D721Med (cell line): Measurements from ENCODE around the gene CUEDC1.
"Not testable (repeated sequence)": the region's sequence is repeated elsewhere in the genome, so short reads cannot be mapped to it uniquely, and the experiment has no call there.

Experiments used
- DNase-seq: peaks from one replicate; pipeline ENCODE4 v3.0.0; 2011; ENCODE audit warnings: low spot score; ENCODE audit not compliant: insufficient read length
- FAIRE-seq: peaks from 2 replicates; lab custom pipeline; 2011; peaks lifted over from hg19 to GRCh38; lab: Jason Lieb, UNC
- CTCF ChIP-seq: IDR thresholded peaks from 2 replicates; pipeline ENCODE4 v1.5.1; 2012; ENCODE audit warnings: mild to moderate bottlenecking, control low read depth; ENCODE audit not compliant: insufficient read depth; ENCODE audit errors: missing control alignments

Gene CUEDC1

GRCh38 chr17:57853695-57854094 is 101.5 kb downstream of the CUEDC1 start:
- FAIRE-seq (no peak), DNase-seq (no peak)
- TF ChIP-seq CTCF: no peak

DNA sequence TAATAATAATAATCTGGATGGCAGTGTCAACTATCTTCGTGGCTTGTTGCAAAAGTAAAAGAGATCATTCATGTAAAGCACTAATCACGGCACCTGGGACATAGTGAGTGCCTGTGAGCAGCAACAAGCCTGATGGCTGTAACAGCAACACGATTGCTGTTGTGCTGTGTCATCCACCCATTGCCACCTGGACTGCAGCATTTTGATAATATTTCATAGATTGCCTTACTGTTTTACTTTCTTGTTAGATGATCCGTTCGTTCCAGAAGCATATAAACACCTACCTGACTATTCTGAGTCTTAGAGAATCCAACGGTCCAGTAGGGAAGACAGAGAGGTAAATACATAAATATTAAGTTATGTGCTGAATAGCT is 102.3 kb downstream of the CUEDC1 start:
- DNase-seq (no peak), FAIRE-seq (no peak)
- no peak for TF ChIP-seq CTCF

GRCh38 chr17:57852092-57852954 is 102.9 kb downstream of the CUEDC1 start:
- DNase-seq (no peak), FAIRE-seq (no peak)
- no peak for TF ChIP-seq CTCF

GRCh38 chr17:57849874-57850754 is 105.1 kb downstream of the CUEDC1 start, which contains the start of gene MRPS23:
TSS of gene MRPS23 (minus strand) at chr17:57850044. CDS start at chr17:57850010, 34 bp downstream.
- FAIRE-seq: no peak

DNA sequence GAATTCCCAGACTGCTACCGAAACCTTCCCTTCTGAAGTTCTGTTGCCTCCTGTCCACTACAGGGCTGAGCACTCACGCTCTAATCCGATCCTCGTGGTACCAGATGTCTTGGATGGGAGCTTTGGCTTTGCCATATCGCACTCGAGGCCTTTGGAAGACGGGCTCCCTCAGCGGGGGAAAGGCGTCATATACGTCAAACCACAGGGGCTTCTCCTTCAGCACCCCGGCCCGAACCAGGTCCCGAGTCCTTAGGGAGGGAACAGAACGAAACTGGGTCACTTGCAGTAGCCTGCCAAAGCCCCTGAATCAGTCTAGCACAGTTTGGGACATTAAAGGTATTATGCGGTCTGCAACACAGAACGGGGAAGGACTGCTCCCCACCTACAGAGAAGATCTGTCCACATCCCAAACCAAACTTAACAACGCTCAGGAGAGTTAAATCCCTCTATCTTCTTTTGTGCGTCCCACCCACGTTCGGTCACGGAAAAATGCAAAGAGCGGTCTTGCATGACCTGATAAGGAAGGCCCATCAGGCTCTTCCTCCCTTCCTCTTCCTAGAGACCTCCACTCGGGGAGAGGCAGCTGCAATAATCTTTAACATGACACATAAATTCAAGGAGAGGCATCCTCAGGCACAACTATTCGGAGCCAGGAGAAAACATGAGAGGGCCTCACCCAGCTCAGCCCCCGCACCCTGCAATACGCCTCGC is 105.9 kb downstream of the CUEDC1 start:
- FAIRE-seq (no peak), DNase-seq (no peak)
- no peak for TF ChIP-seq CTCF

More at GRCh38 chr17:57849874-57850754, 105.1 kb downstream of the CUEDC1 start, which contains the start of gene MRPS23:
- peak; percentile 64 for DNase-seq
- no peak for TF ChIP-seq CTCF

GRCh38 chr17:57846056-57846945 is 108.9 kb downstream of the CUEDC1 start:
- not testable (repeated sequence) for DNase-seq, FAIRE-seq
